ENCODE results near the gene AEN.

- TF ChIP-seq CTCF (IDR thresholded peaks at IDR 0.05; ENCODE audit: low read depth, low read length), result no peak
- no peak for TF ChIP-seq MAX (IDR thresholded peaks at IDR 0.05; ENCODE audit: low read depth, low read length)
- TF ChIP-seq POLR2A (IDR thresholded peaks at IDR 0.05; ENCODE audit: extremely low read depth, insufficient read length), result no peak
Measured at GRCh38 chr15:88652456-88653199, 31.5 kb downstream of the AEN start.
